Measurements from ENCODE around the gene PRICKLE1.
"Not testable (repeated sequence)": the region's sequence is repeated elsewhere in the genome, so short reads cannot be mapped to it uniquely, and the experiment has no call there.

PRICKLE1 gene

DNA sequence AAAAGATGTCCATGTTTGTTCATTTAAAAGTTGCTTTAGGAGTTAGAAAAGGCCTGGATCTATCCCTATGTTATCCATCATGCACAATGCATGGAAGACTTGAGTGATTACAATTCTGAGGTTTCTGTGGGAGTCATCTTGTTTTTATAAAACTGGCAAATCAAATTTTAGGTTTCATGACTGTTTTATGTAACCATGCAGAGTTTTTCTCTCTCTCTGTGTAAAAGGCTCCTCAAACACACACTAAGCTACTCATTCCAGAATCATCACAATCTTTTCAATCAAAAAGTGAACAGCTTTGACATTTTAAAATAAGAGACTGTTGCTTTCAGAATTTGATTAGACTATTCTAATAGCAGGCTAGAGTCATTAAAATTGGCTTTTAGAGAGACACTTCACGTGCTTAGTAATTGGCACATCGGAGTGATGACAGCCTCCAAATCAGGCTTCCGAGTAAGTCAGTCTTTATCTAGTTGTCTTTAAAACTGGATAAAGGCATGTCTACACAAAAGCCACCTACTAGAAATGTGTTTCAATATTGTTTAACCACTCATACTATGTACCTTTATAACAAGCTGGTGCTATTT lies 31.9 kb downstream of the PRICKLE1 start:
- DNase-seq (ENCODE audit: low read depth in 1 of 2, low spot score in 1 of 2), result no peak

DNA sequence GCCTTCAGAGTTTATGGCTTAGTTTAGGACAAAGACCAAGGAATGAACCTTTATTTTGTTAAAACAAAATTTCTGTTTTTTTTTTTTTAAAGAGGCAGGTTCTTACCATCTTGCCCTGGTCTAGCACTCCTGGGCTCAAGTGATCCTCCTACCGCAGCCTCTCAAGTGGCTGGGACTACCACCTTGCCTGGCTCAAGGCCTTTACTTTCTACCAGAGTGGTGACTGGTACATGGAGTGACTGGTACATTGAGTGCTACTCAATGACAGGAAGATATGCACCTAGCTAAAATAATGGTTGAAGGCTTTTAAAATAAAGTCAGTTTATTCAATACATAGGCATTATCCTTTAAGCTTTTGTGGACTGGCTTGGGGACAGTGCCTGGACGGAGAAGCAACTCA lies 32.6 kb downstream of the PRICKLE1 start:
- DNase-seq (ENCODE audit: low read depth in 1 of 2, low spot score in 1 of 2), result no peak

DNA sequence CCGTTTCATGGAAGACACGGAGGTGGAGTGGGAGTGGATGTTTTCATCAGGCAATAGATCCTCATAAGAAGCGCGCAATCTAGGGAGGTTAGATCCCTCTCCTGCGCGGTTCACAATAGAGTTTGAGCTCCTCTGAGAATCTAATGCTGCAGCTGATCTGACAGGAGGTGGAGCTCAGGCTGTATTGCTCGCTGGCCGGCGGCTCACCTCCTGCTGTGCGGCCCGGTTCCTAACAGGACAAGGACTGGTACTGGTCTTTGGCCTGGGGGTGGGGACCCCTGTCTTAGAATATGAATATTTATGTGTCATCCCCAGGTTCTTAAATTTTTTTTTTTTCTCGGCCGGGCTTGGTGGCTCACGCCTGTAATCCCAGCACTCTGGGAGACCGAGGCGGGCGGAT lies 36.7 kb downstream of the PRICKLE1 start:
- DNase-seq (ENCODE audit: low read depth in 1 of 2, low spot score in 1 of 2), result no peak

- no peak for DNase-seq (ENCODE audit: low read depth in 1 of 2, low spot score in 1 of 2)
These were observed 38.7 kb downstream of the PRICKLE1 start for GRCh38 chr12:42550800-42551199.

DNA sequence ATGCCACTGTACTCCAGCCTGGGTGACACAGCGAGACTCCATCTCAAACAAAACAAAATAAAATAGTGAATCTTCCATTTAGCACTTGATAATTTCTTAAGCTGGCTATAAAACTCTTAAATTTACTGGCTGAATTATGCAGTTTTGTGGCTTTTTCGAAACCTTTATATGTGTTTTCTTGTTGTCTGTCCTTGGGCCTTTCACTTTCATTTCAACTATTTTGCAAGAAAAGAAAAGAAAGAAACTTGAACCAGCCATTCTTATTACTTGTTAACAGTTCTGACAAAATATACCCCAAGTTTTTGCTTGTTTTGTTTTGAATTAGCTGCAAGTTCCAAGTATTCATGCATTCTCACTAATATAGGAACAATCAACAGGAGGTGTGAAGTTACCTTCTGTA lies 42.8 kb downstream of the PRICKLE1 start:
- DNase-seq (ENCODE audit: low read depth in 1 of 2, low spot score in 1 of 2), result no peak

DNA sequence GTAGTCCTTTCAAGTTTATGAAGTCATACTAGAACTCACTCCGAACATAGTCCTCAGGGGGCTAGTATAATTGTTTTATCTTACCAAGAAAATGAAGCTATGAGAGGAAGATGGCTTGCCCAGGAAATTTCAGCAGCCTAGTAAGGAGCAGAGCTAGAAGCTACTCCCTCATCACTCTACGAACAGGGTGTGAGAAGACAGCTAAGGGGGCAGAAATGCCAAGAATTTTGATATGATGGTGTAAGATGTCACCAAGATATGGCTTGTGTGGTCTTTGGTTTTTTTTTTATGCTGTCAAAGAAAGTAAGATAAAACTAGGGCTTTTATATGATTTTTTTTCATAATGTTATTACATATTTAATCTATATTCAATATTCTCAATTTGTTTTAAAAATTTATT lies 47.6 kb downstream of the PRICKLE1 start:
- DNase-seq (ENCODE audit: low read depth in 1 of 2, low spot score in 1 of 2), result no peak

DNA sequence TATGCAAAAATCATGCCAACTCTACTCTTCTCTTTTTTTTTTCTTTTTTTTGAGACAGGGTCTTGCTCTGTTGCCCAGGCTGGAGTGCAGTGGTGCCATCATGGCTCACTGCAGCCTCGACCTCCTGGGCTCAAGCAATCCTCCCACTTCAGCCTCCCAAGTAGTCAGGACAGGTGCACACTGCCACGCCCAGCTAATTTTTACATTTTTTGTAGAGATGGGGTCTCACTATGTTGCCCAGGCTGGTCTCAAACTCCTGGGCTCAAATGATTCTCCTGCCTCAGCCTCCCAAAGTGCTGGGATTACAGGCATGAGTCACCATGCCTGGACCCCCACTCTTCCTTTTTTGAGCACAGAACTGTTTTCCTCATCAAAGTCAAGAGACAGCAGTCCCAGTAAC lies 48.2 kb downstream of the PRICKLE1 start:
- not testable (repeated sequence) for DNase-seq (ENCODE audit: low read depth in 1 of 2, low spot score in 1 of 2)

- DNase-seq (ENCODE audit: low read depth in 1 of 2, low spot score in 1 of 2), result no peak
These were observed 49.9 kb downstream of the PRICKLE1 start for GRCh38 chr12:42539696-42540095.

- no peak for DNase-seq (ENCODE audit: low read depth in 1 of 2, low spot score in 1 of 2)
These were observed 51.3 kb downstream of the PRICKLE1 start for GRCh38 chr12:42538203-42538602.

GRCh38 chr12:42534184-42534838 lies 55.2 kb downstream of the PRICKLE1 start:
- DNase-seq (ENCODE audit: low read depth in 1 of 2, low spot score in 1 of 2), result no peak

GRCh38 chr12:42530284-42530683 lies 59.3 kb downstream of the PRICKLE1 start:
- DNase-seq (ENCODE audit: low read depth in 1 of 2, low spot score in 1 of 2), result no peak

DNA sequence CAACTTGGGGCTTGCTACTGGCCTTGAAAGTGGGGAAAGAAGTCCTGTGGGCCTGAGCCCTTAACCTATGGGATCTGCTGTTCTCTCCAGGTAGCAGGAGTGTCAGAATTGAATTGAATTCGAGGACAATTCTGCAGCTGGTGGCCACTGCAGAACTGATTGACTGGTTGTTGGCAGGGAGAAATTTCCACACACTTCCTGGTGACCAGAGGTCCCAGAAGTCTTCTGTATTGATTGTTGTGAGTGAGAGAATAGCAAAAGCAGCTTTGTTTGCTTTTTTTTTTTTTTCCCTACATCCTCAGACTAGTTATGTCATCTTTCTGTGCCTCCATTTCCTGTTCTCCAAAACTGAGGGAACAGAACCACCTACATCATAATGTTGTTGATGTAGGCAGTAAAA lies 64.1 kb downstream of the PRICKLE1 start:
- no peak for DNase-seq (ENCODE audit: low read depth in 1 of 2, low spot score in 1 of 2)

GRCh38 chr12:42524716-42525115 lies 64.8 kb downstream of the PRICKLE1 start:
- DNase-seq (ENCODE audit: low read depth in 1 of 2, low spot score in 1 of 2), result no peak

- no peak for DNase-seq (ENCODE audit: low read depth in 1 of 2, low spot score in 1 of 2)
These were observed 73.0 kb downstream of the PRICKLE1 start for GRCh38 chr12:42516573-42516972.

DNA sequence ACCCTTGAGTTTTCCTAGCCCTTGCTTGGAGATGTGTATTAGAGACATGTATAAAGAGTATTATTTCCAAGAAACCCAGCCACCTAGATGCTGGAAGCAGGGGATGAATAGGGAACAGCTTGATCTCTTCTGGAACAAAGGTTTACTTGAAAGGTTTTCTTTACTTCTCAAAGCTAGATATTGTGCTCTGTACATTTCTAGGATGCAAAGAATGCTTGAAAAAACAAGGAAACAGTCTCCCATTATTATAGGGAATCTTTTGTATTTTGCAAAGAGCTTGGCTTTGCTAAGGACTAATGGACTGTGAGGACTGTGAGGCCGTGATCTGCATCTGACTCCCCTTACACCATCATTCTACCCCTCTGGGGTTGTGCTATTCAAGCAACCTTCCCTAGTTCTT lies 77.9 kb downstream of the PRICKLE1 start:
- DNase-seq (ENCODE audit: low read depth in 1 of 2, low spot score in 1 of 2), result no peak

GRCh38 chr12:42510823-42511222 lies 78.7 kb downstream of the PRICKLE1 start:
- DNase-seq (ENCODE audit: low read depth in 1 of 2, low spot score in 1 of 2), result no peak

DNA sequence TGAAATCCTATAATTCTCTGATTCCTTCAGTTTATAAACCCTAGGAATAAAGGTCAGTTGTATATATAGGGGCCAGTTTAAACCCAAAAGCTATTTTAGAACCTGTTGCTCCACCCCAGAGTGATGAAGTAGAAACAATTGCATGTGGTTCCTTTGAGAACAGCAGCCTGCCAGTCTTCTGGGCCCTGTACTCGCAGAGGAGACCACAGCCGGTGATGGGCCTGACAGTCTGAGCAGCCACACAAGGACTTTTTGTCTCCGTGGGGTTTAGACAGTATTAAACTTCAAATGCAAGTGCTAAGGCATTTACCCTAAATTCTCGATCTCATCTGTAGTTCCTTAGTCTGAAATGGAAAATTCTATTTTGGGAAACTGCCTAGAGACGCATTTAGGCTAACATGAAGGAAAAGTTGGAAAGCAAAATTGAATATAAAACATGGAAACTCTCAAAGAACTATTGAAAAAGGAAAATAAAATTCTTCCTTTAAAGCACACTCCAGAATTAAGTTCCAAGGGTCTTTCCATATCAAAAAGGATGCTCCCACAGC lies 80.6 kb downstream of the PRICKLE1 start:
- no peak for DNase-seq (ENCODE audit: low read depth in 1 of 2, low spot score in 1 of 2)

- no peak for DNase-seq (ENCODE audit: low read depth in 1 of 2, low spot score in 1 of 2)
These were observed 82.0 kb downstream of the PRICKLE1 start for GRCh38 chr12:42507565-42507964.

DNA sequence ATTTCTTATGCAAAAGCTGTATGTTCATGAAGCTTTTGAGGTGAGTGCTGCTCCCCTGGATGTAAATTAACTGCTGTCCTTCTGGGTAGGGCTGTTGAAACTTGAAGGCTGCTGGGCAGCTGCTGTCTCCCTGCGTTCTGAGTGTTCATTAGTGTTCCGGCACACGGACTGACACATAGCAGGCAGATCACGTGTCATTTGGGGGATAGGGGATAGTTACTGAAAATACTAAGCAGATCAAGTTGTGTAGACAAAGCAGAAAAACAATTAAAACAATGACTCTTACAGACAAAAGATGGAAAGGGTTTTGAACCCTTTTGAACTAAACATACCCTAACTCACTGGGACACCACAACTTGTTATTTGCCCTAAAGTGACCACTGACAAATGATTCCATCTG lies 82.5 kb downstream of the PRICKLE1 start:
- no peak for DNase-seq (ENCODE audit: low read depth in 1 of 2, low spot score in 1 of 2)

GRCh38 chr12:42504049-42504448 lies 85.5 kb downstream of the PRICKLE1 start:
- no peak for DNase-seq (ENCODE audit: low read depth in 1 of 2, low spot score in 1 of 2)

GRCh38 chr12:42502682-42503081 lies 86.9 kb downstream of the PRICKLE1 start:
- no peak for DNase-seq (ENCODE audit: low read depth in 1 of 2, low spot score in 1 of 2)

- no peak for DNase-seq (ENCODE audit: low read depth in 1 of 2, low spot score in 1 of 2)
These were observed 90.8 kb downstream of the PRICKLE1 start for GRCh38 chr12:42498549-42499247.
